Fibroblast of lung (primary cell): ENCODE data around the gene ZNF275. TPM values are rescaled to one million over a fixed set of nuclear protein-coding genes. Genes with fewer than 3 reads are reported as not detected.

Experiments
- DNase-seq, 2 donors: peaks; one replicate each; pipeline versions ENCODE4 v3.0.0 to v3.0.0-alpha.2; 2010; ENCODE audit warnings: low read depth in 2 of 2
- H2AFZ ChIP-seq: 2 replicates; pipeline ENCODE4 v1.5.1; 2012; ENCODE audit warnings: low read length, control low read depth, inconsistent platforms
- H3K27ac ChIP-seq: 2 replicates; pipeline ENCODE4 v1.5.1; 2011; ENCODE audit warnings: low read length, control low read depth; ENCODE audit not compliant: insufficient read depth
- H3K27me3 ChIP-seq: 2 replicates; pipeline ENCODE4 v1.5.1; 2011; ENCODE audit warnings: mild to moderate bottlenecking, low read length; ENCODE audit not compliant: control insufficient read depth, insufficient read depth
- H3K36me3 ChIP-seq: 2 replicates; pipeline ENCODE4 v1.5.1; 2011; ENCODE audit warnings: low read length; ENCODE audit not compliant: control insufficient read depth, insufficient read depth
- H3K4me1 ChIP-seq: 2 replicates; pipeline ENCODE4 v1.5.1; 2011; ENCODE audit warnings: low read length; ENCODE audit not compliant: control insufficient read depth, insufficient read depth; ENCODE audit errors: extremely low read depth
- H3K4me2 ChIP-seq: 2 replicates; pipeline ENCODE4 v1.5.1; 2011; ENCODE audit warnings: low read length, control low read depth; ENCODE audit not compliant: insufficient read depth; ENCODE audit errors: extremely low read depth
- H3K4me3 ChIP-seq, 4 experiments: fragments of 200-600 bp in 1 of 4; sonication (generic) in 1 of 4; replicated peaks in 1 of 4; 2 replicates each; pipeline ENCODE4 v1.5.1; 2011 to 2016; ENCODE audit warnings: low read length in 4 of 4, low read depth in 3 of 4, mild to moderate bottlenecking in 3 of 4, control low read depth in 2 of 4, inconsistent platforms in 1 of 4, mixed read lengths in 1 of 4; ENCODE audit not compliant: insufficient read depth in 1 of 4; ENCODE audit errors: control extremely low read depth in 1 of 4
- H3K79me2 ChIP-seq: 2 replicates; pipeline ENCODE4 v1.5.1; 2012; ENCODE audit warnings: mild to moderate bottlenecking, low read length, inconsistent platforms; ENCODE audit not compliant: control insufficient read depth, insufficient read depth
- H3K9ac ChIP-seq: 2 replicates; pipeline ENCODE4 v1.5.1; 2011; ENCODE audit warnings: mild to moderate bottlenecking, low read length, control low read depth; ENCODE audit not compliant: insufficient read depth
- H3K9me3 ChIP-seq: 2 replicates; pipeline ENCODE4 v1.5.1; 2012; ENCODE audit warnings: low read depth, low read length; ENCODE audit not compliant: control insufficient read depth, insufficient read depth
- H4K20me1 ChIP-seq: 2 replicates; pipeline ENCODE4 v1.5.1; 2011; ENCODE audit warnings: low read length; ENCODE audit not compliant: control insufficient read depth, insufficient read depth; ENCODE audit errors: extremely low read depth
- EZH2 ChIP-seq: IDR thresholded peaks from 2 replicates; pipeline ENCODE4 v1.5.1; 2012; ENCODE audit warnings: low read length, control low read depth, mild to moderate bottlenecking; ENCODE audit errors: missing control alignments
- polyA plus RNA-seq, 2 donors: library from polyadenylated mRNA; depleted of rRNA in 1 of 2; stranded (reverse) in 1 of 2; unstranded in 1 of 2; fragments of >200 nt; gene quantifications; 2 replicates each; pipeline ENCODE4 v1.2.1, GENCODE V29; 2011 to 2012; ENCODE audit warnings: missing spikeins in 1 of 2
- total RNA-seq: library from RNA; depleted of rRNA; stranded (reverse); fragments of >200 nt; gene quantifications from 2 replicates; pipeline ENCODE4 v1.2.1, GENCODE V29; 2014
- TF ChIP-seq, protein P1 (sequence below), 2 donors: IDR thresholded peaks in 1 of 2; conservative IDR thresholded peaks in 1 of 2; 1 replicate in 1 of 2; 2 replicates in 1 of 2; pipeline ENCODE4 v1.5.1; 2011 to 2012; ENCODE audit warnings: low read length in 2 of 2, control low read depth in 1 of 2, inconsistent platforms in 1 of 2, low read depth in 1 of 2, mild to moderate bottlenecking in 1 of 2

Gene ZNF275
- total and polyA plus RNA-seq, 2 donors (not counting 1 experiment from before 2014, with no cell fraction given): 6.3 to 12.2 TPM

DNA sequence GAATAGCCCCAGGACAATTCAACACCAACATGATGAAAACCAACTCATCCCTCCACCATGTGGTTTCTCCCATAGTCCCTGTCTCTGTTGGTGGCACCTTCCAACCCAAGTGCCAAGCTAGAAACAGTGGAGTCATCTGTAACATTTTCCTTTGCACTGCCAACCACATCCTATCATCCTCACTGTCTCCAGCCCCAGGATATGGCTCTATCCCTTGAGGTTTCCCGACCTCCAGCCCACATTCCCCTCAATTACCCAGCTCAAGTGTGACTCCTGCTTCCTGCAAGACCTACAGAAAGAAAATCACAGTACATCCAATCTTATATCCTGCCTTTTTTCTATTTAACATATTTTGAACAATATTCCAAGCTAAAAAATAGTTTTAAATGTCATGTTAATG, 36.6 kb upstream of the ZNF275 start:
- no peak overlapping the region for H3K4me3 ChIP-seq
- no peak overlapping the region for H3K27ac ChIP-seq
- DNase-seq: no peak
- H3K9me3 ChIP-seq: no peaks in the 10 kb centered on the region
- no peaks in the 10 kb centered on the region for H3K4me1 ChIP-seq
- H2AFZ ChIP-seq: no peak overlapping the region
- no peaks in the 10 kb centered on the region for H4K20me1 ChIP-seq
- no peak overlapping the region for H3K9ac ChIP-seq
- no peaks in the 10 kb centered on the region for H3K79me2 ChIP-seq
- no peaks in the 10 kb centered on the region for H3K36me3 ChIP-seq
- no peaks in the 10 kb centered on the region for H3K27me3 ChIP-seq
- H3K4me2 ChIP-seq: no peak overlapping the region
- TF ChIP-seq EZH2: no peak
- TF ChIP-seq, protein P1, sequence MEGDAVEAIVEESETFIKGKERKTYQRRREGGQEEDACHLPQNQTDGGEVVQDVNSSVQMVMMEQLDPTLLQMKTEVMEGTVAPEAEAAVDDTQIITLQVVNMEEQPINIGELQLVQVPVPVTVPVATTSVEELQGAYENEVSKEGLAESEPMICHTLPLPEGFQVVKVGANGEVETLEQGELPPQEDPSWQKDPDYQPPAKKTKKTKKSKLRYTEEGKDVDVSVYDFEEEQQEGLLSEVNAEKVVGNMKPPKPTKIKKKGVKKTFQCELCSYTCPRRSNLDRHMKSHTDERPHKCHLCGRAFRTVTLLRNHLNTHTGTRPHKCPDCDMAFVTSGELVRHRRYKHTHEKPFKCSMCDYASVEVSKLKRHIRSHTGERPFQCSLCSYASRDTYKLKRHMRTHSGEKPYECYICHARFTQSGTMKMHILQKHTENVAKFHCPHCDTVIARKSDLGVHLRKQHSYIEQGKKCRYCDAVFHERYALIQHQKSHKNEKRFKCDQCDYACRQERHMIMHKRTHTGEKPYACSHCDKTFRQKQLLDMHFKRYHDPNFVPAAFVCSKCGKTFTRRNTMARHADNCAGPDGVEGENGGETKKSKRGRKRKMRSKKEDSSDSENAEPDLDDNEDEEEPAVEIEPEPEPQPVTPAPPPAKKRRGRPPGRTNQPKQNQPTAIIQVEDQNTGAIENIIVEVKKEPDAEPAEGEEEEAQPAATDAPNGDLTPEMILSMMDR (conservative IDR thresholded peaks at IDR 0.05 in 1 of 2, IDR thresholded peaks at IDR 0.05 in 1 of 2; ENCODE audit: low read depth in 1 of 2, low read length in 2 of 2): no peak

DNA sequence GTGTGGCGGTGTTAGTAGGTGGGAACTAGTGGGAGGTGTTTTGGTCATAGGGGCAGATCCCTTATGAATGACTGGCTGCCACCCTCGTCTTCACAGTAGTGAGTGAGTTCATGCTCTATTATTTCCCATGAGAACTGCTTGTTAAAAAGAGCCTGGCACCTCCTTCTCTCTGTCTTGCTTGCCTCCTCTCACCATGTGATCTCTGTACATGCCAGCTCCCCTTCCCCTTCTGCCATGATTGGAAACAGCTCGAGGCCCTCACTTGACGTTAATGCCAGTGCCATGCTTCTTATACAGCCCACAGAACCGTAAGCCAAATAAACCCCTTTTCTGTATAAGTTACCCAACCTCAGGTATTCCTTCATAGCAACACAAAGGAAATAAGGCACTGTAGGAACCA, 34.1 kb upstream of the ZNF275 start:
- TF ChIP-seq, protein P1 (conservative IDR thresholded peaks at IDR 0.05 in 1 of 2, IDR thresholded peaks at IDR 0.05 in 1 of 2; ENCODE audit: low read depth in 1 of 2, low read length in 2 of 2): no peak
- TF ChIP-seq EZH2: no peak
- H3K36me3 ChIP-seq: no peaks in the 10 kb centered on the region
- H3K4me2 ChIP-seq: no peak overlapping the region
- no peak overlapping the region for H3K9ac ChIP-seq
- no peak overlapping the region for H3K4me3 ChIP-seq
- no peak overlapping the region for H2AFZ ChIP-seq
- H3K79me2 ChIP-seq: no peaks in the 10 kb centered on the region
- DNase-seq: no peak
- H3K27me3 ChIP-seq: no peaks in the 10 kb centered on the region
- no peaks in the 10 kb centered on the region for H3K9me3 ChIP-seq
- H3K27ac ChIP-seq: no peak overlapping the region
- H3K4me1 ChIP-seq: no peaks in the 10 kb centered on the region
- H4K20me1 ChIP-seq: no peaks in the 10 kb centered on the region

DNA sequence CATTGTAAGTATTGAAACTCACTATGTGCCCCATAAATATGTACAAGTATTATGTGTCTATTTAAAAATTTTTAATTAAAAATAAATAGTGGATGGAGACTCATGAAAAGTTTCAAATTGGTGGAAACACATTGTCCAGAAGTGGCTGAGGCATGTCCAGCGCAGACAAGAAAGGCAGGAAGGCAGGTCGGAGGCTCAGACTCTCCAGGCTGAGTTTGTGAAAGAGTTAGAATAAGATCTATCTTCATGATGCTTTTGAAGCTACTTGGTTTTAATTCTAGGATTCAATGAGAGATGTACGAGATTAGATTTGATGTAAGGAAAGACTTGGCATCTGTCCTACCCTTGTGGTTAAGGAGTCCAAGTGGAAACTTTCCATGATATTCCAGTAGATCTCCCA, 32.2 kb upstream of the ZNF275 start:
- Histone ChIP-seq H3K4me1 (no peaks in the 10 kb centered on the region), H3K4me2 (no peak overlapping the region), H3K27ac (no peak overlapping the region), H3K4me3 (no peak overlapping the region), H2AFZ (no peak overlapping the region), H3K36me3 (no peaks in the 10 kb centered on the region), H4K20me1 (no peaks in the 10 kb centered on the region), H3K79me2 (no peaks in the 10 kb centered on the region), H3K9ac (no peak overlapping the region), H3K9me3 (no peaks in the 10 kb centered on the region), H3K27me3 (no peaks in the 10 kb centered on the region)
- TF ChIP-seq, protein P1 (conservative IDR thresholded peaks at IDR 0.05 in 1 of 2, IDR thresholded peaks at IDR 0.05 in 1 of 2; ENCODE audit: low read depth in 1 of 2, low read length in 2 of 2): no peak
- TF ChIP-seq EZH2: no peak
- DNase-seq: no peak
